B cell (primary cell): ENCODE data around the gene ZNF331. TPM values are rescaled to one million over a fixed set of nuclear protein-coding genes. Genes with fewer than 3 reads are reported as not detected.

ENCODE experiments used
- ATAC-seq: fragments of 200-7000 bp; cut with Tn5 transposase; one replicate; pipeline ENCODE4 v1.10.0; 2021; ENCODE audit warnings: low read depth, mild to moderate bottlenecking, moderate number of reproducible peaks, moderate library complexity
- CTCF ChIA-PET: fragments of 350-600 bp; sonication (Branson Sonifier 250); formaldehyde crosslinking; loops from one replicate; lab custom pipeline; 2021; ENCODE audit warnings: antibody characterized with exemption, inconsistent platforms; lab: Charles Lee
- POLR2A ChIA-PET: fragments of 350-600 bp; sonication (Branson Sonifier 250); formaldehyde crosslinking; loops from one replicate; lab custom pipeline; 2021; ENCODE audit warnings: antibody characterized with exemption; lab: Charles Lee
- DNase-seq: peaks from one replicate; pipeline ENCODE4 v3.0.0; 2013
- H2AFZ ChIP-seq: 2 replicates; pipeline ENCODE4 v1.6.1; 2012; ENCODE audit warnings: mild to moderate bottlenecking, low read depth, low read length; ENCODE audit not compliant: insufficient read depth, poor library complexity, severe bottlenecking
- H3K27ac ChIP-seq, 2 donors: 1 replicate in 1 of 2; 2 replicates in 1 of 2; pipeline ENCODE4 v1.5.1; 2012 to 2013; ENCODE audit warnings: low read length in 2 of 2, mild to moderate bottlenecking in 2 of 2, moderate library complexity in 1 of 2
- H3K27me3 ChIP-seq, 4 experiments: fragments of 200-600 bp in 1 of 4; sonication (generic) in 1 of 4; replicated peaks in 1 of 4; 1 replicate in 2 of 4; 2 replicates in 2 of 4; pipeline versions ENCODE4 v1.6.1 to v1.7.0; 2013 to 2016; ENCODE audit warnings: low read length in 3 of 4, mild to moderate bottlenecking in 2 of 4, mixed read lengths in 1 of 4, moderate library complexity in 1 of 4; ENCODE audit not compliant: insufficient read depth in 4 of 4, control insufficient read depth in 3 of 4; ENCODE audit errors: control extremely low read depth in 1 of 4
- H3K36me3 ChIP-seq, 2 experiments: replicated peaks in 1 of 2; 1 replicate in 1 of 2; 2 replicates in 1 of 2; pipeline versions ENCODE4 v1.6.1 to v1.7.1; 2013; ENCODE audit warnings: low read length in 1 of 2; ENCODE audit not compliant: insufficient read depth in 2 of 2, control insufficient read depth in 1 of 2; ENCODE audit errors: control extremely low read depth in 1 of 2, extremely low read depth in 1 of 2
- H3K4me1 ChIP-seq, 2 donors: fragments of 200-600 bp in 1 of 2; sonication (generic) in 1 of 2; 1 replicate in 1 of 2; 2 replicates in 1 of 2; pipeline versions ENCODE4 v1.5.1 to v1.6.1; 2013 to 2017; ENCODE audit warnings: low read length in 2 of 2; ENCODE audit not compliant: control insufficient read depth in 2 of 2, insufficient read depth in 2 of 2
- H3K4me2 ChIP-seq: replicated peaks from 2 replicates; pipeline ENCODE3; 2012; ENCODE audit warnings: mild to moderate bottlenecking, low read depth, low read length; ENCODE audit not compliant: poor library complexity, severe bottlenecking
- H3K4me3 ChIP-seq, 5 experiments: fragments of 200-600 bp in 1 of 5; sonication (generic) in 1 of 5; 1 replicate in 3 of 5; 2 replicates in 2 of 5; pipeline versions ENCODE4 v1.5.1 to v1.7.0; 2011 to 2016; ENCODE audit warnings: low read length in 4 of 5, mild to moderate bottlenecking in 4 of 5, low read depth in 2 of 5, control low read depth in 1 of 5, moderate library complexity in 1 of 5; ENCODE audit not compliant: insufficient read depth in 1 of 5; ENCODE audit errors: control extremely low read depth in 1 of 5, extremely low read depth in 1 of 5
- H3K79me2 ChIP-seq: fragments of 200-600 bp; sonication (generic); one replicate; pipeline ENCODE4 v1.6.0; 2016; ENCODE audit warnings: low read length; ENCODE audit not compliant: control insufficient read depth, insufficient read depth
- H3K9ac ChIP-seq: fragments of 200-600 bp; sonication (generic); 2 replicates; pipeline ENCODE4 v1.6.1; 2017; ENCODE audit warnings: mild to moderate bottlenecking, low read length, moderate library complexity
- H3K9me3 ChIP-seq, 3 donors: one replicate each; pipeline versions ENCODE4 v1.6.1 to v1.7.1; 2013; ENCODE audit warnings: low read length in 2 of 3; ENCODE audit not compliant: control insufficient read depth in 2 of 3, insufficient read depth in 1 of 3; ENCODE audit errors: control extremely low read depth in 1 of 3
- H4K20me1 ChIP-seq: 2 replicates; pipeline ENCODE4 v1.6.0; 2012; ENCODE audit warnings: mild to moderate bottlenecking, low read length; ENCODE audit not compliant: insufficient read depth, control insufficient read depth, poor library complexity, severe bottlenecking
- H3K27ac Mint-ChIP-seq: one replicate; pipeline ENCODE4 v1.8.0; 2021; ENCODE audit warnings: mixed read lengths
- H3K27me3 Mint-ChIP-seq: one replicate; pipeline ENCODE4 v1.8.0; 2021; ENCODE audit warnings: mixed read lengths
- H3K4me1 Mint-ChIP-seq: one replicate; pipeline ENCODE4 v1.8.0; 2021; ENCODE audit warnings: mixed read lengths
- H3K4me3 Mint-ChIP-seq: one replicate; pipeline ENCODE4 v1.8.0; 2021; ENCODE audit warnings: mixed read lengths
- H3K9me3 Mint-ChIP-seq: one replicate; pipeline ENCODE4 v1.8.0; 2022; ENCODE audit warnings: mixed read lengths; ENCODE audit not compliant: insufficient read depth
- CTCF ChIP-seq: fragments of 200-600 bp; IDR thresholded peaks from one replicate; pipeline ENCODE4 v1.8.0; 2022; ENCODE audit warnings: antibody characterized with exemption, mild to moderate bottlenecking
- EZH2 ChIP-seq: IDR thresholded peaks from 2 replicates; pipeline ENCODE4 v1.6.1; 2012; ENCODE audit warnings: borderline replicate concordance, low read depth, mild to moderate bottlenecking, moderate library complexity, low read length; ENCODE audit not compliant: insufficient read depth, poor library complexity, severe bottlenecking
- WGBS: methylation state at CpG from one replicate; pipeline ENCODE4 v1.1.5; 2013; ENCODE audit warnings: missing lambda C conversion rate; ENCODE audit not compliant: insufficient coverage; 5-methylcytosine and 5-hydroxymethylcytosine counted together
- intact Hi-C: fragments of 100-400 bp; cut with micrococcal nuclease; formaldehyde crosslinking; loops from one replicate; pipeline ENCODE4 v1.10.0; 2022
- polyA plus RNA-seq: library from polyadenylated mRNA; depleted of rRNA; stranded (reverse); fragments of >200 nt; gene quantifications from 2 replicates; pipeline ENCODE4 v1.2.3, GENCODE V29; 2012
- total RNA-seq, 2 donors: library from RNA; stranded (reverse); fragments of 120-200 nt in 1 of 2; gene quantifications; 1 replicate in 1 of 2; 2 replicates in 1 of 2; pipeline versions ENCODE4 v1.2.3 to v1.2.4, GENCODE V29; 2013 to 2022

Gene ZNF331
- total and polyA plus RNA-seq, 2 donors (not counting 1 experiment from before 2014, with no cell fraction given) = 21.6 to 60.1 TPM

- no peaks in the 10 kb centered on the region for H3K27me3 Mint-ChIP-seq
- no peaks in the 10 kb centered on the region for H3K79me2 ChIP-seq
- H3K27me3 ChIP-seq = no peaks in the 10 kb centered on the region
- POLR2A ChIA-PET = no interaction called here
- H3K4me2 ChIP-seq = no peak overlapping the region
- H2AFZ ChIP-seq = no peak overlapping the region
- H3K4me1 ChIP-seq = peaks cover 7 to 15% of the 10 kb centered on the region in 2 donors
- peak overlapping the region; percentile 42 for H3K27ac Mint-ChIP-seq
- WGBS = no CpG with 5 or more reads among the region's 1 CpG
- peaks cover 0 to 46% (median 10%) of the 10 kb centered on the region in 3 donors for H3K9me3 ChIP-seq
- H3K4me1 Mint-ChIP-seq = peaks cover 16% of the 10 kb centered on the region
- peak overlapping the region; percentile 64 for H3K4me3 Mint-ChIP-seq
- intact Hi-C loops = no loop called here
- H3K36me3 ChIP-seq = no peaks in the 10 kb centered on the region
- no peak for TF ChIP-seq EZH2
- TF ChIP-seq CTCF = no peak
- CTCF ChIA-PET = no interaction called here
- no peak overlapping the region for H3K27ac ChIP-seq
- H3K9me3 Mint-ChIP-seq = peaks cover 10% of the 10 kb centered on the region
- no peak overlapping the region for H3K9ac ChIP-seq
- DNase-seq (no peak), ATAC-seq (no peak)
- no peak overlapping the region for H3K4me3 ChIP-seq
- H4K20me1 ChIP-seq = no peaks in the 10 kb centered on the region
These were observed 19.2 kb upstream of the ZNF331 start for GRCh38 chr19:53518716-53519115.

- Histone ChIP-seq H3K36me3 (no peaks in the 10 kb centered on the region), H3K27me3 (no peaks in the 10 kb centered on the region), H4K20me1 (no peaks in the 10 kb centered on the region), H3K4me1 (peaks cover 7 to 15% of the 10 kb centered on the region in 2 donors), H3K27ac (no peak overlapping the region), H3K9ac (no peak overlapping the region), H3K4me3 (no peak overlapping the region), H3K9me3 (peaks cover 0 to 46% (median 10%) of the 10 kb centered on the region in 3 donors), H2AFZ (no peak overlapping the region), H3K79me2 (no peaks in the 10 kb centered on the region), H3K4me2 (no peak overlapping the region)
- ChIA-PET POLR2A (no interaction called here), CTCF (interaction anchor here (1.0 to 2.2 kb wide), 2 partner anchors 48 to 324 kb away, joined by 3 to 7 read pairs; no protein-coding TSS in a partner anchor)
- intact Hi-C loops = no loop called here
- peaks cover 16% of the 10 kb centered on the region for H3K4me1 Mint-ChIP-seq
- H3K9me3 Mint-ChIP-seq = peaks cover 10% of the 10 kb centered on the region
- WGBS = 100% methylated on average over 6 of the region's 7 CpGs
- H3K4me3 Mint-ChIP-seq = peak overlapping the region; percentile 64
- DNase-seq (peak; percentile 13), ATAC-seq (no peak)
- H3K27ac Mint-ChIP-seq = peak overlapping the region; percentile 63
- no peak for TF ChIP-seq CTCF
- no peak for TF ChIP-seq EZH2
- H3K27me3 Mint-ChIP-seq = no peaks in the 10 kb centered on the region
These were observed 18.5 kb upstream of the ZNF331 start for GRCh38 chr19:53519446-53519845.
